ENCODE measurements around the gene TSHR.

DNA sequence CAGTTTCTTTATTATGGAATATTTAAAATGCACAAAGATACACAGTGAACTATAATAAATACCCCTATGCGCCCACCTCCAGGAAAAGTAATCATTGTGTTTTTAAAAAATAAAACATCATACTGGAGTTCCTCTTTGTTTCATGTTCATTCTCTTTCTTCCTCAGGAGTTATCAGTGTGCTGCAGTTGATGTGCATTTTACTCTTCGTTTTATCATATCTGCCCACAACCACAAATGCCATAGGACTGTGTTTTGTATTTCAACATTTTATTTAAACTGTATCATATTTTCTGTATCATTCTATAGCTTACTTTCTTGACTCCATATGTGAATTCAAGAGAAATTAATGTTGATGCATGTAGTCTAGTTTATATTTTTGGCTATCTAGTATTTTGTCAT lies 53.9 kb downstream of the TSHR start:
- TF ChIP-seq TAF1 (IDR thresholded peaks at IDR 0.05; ENCODE audit: borderline replicate concordance, insufficient read depth, low read length) (no peak), POLR2AphosphoS5 (IDR thresholded peaks at IDR 0.05; ENCODE audit: low read depth, low read length) (no peak)
